GM23338 (cell line): ENCODE data around the gene CAMTA1. TPM values are rescaled to one million over a fixed set of nuclear protein-coding genes. Genes with fewer than 3 reads are reported as not detected.

Experiments used
- ATAC-seq: fragments of 200-7000 bp; cut with Tn5 transposase; 3 replicates; pipeline ENCODE4 v1.9.1; 2020
- DNase-seq: peaks from one replicate; pipeline ENCODE4 v3.0.0-alpha.2; 2015; ENCODE audit warnings: low spot score
- H2AFZ ChIP-seq: fragments of 200-600 bp; sonication (generic); 2 replicates; pipeline ENCODE4 v1.8.0; 2016; ENCODE audit warnings: antibody characterized with exemption, mild to moderate bottlenecking, moderate library complexity
- H3F3A ChIP-seq: fragments of 200-600 bp; sonication (generic); replicated peaks from 2 replicates; pipeline ENCODE4 v1.8.0; 2017; ENCODE audit warnings: antibody characterized with exemption, mixed run types, low read depth
- H3K27ac ChIP-seq: fragments of 200-600 bp; sonication (generic); 2 replicates; pipeline ENCODE4 v1.6.1; 2016; ENCODE audit warnings: low read depth
- H3K27me3 ChIP-seq: fragments of 200-600 bp; sonication (generic); 2 replicates; pipeline ENCODE4 v1.8.0; 2016; ENCODE audit warnings: mild to moderate bottlenecking, mixed run types, moderate library complexity; ENCODE audit not compliant: insufficient read depth
- H3K36me3 ChIP-seq: fragments of 200-600 bp; sonication (generic); 2 replicates; pipeline ENCODE4 v1.8.0; 2016; ENCODE audit warnings: mild to moderate bottlenecking; ENCODE audit not compliant: insufficient read depth
- H3K4me1 ChIP-seq: fragments of 200-600 bp; sonication (generic); 2 replicates; pipeline ENCODE4 v1.8.0; 2016; ENCODE audit warnings: mild to moderate bottlenecking, moderate library complexity; ENCODE audit not compliant: insufficient read depth
- H3K4me2 ChIP-seq: fragments of 200-600 bp; sonication (generic); 2 replicates; pipeline ENCODE4 v1.7.1; 2017; ENCODE audit warnings: mixed run types
- H3K4me3 ChIP-seq: fragments of 200-600 bp; sonication (generic); 2 replicates; pipeline ENCODE4 v1.6.1; 2016; ENCODE audit warnings: mixed run types
- H3K79me2 ChIP-seq: fragments of 200-600 bp; sonication (generic); replicated peaks from 2 replicates; pipeline ENCODE4 v1.8.0; 2017; ENCODE audit warnings: mild to moderate bottlenecking; ENCODE audit not compliant: insufficient read depth
- H3K9me2 ChIP-seq: fragments of 200-600 bp; sonication (generic); 2 replicates; pipeline ENCODE4 v1.8.0; 2017; ENCODE audit not compliant: insufficient read depth
- H4K20me1 ChIP-seq: fragments of 200-600 bp; sonication (generic); replicated peaks from 2 replicates; pipeline ENCODE4 v1.8.0; 2017; ENCODE audit warnings: mild to moderate bottlenecking; ENCODE audit not compliant: insufficient read depth
- H3K27ac Mint-ChIP-seq: 2 replicates; pipeline ENCODE4 v1.8.0; 2020; ENCODE audit warnings: inconsistent platforms, mild to moderate bottlenecking, moderate library complexity, mixed read lengths
- H3K27me3 Mint-ChIP-seq: 3 replicates; pipeline ENCODE4 v1.8.0; 2022; ENCODE audit warnings: low read depth, mild to moderate bottlenecking, moderate library complexity, mixed read lengths, inconsistent platforms; ENCODE audit not compliant: insufficient read depth, poor library complexity
- H3K36me3 Mint-ChIP-seq: 3 replicates; pipeline ENCODE4 v1.8.0; 2021; ENCODE audit warnings: low read depth, mild to moderate bottlenecking, inconsistent platforms, moderate library complexity, mixed read lengths
- H3K4me1 Mint-ChIP-seq: 3 replicates; pipeline ENCODE4 v1.8.0; 2020; ENCODE audit warnings: mild to moderate bottlenecking, inconsistent platforms, mixed read lengths
- H3K4me3 Mint-ChIP-seq: 3 replicates; pipeline ENCODE4 v1.8.0; 2021; ENCODE audit warnings: moderate library complexity, mild to moderate bottlenecking, inconsistent platforms, mixed read lengths
- H3K9me3 Mint-ChIP-seq: 3 replicates; pipeline ENCODE4 v1.8.0; 2020; ENCODE audit warnings: moderate library complexity, mild to moderate bottlenecking, inconsistent platforms, mixed read lengths
- CREB1 ChIP-seq: fragments of 250-450 bp; sonication (Bioruptor Pico); IDR thresholded peaks from 2 replicates; pipeline ENCODE4 v1.5.0; 2020; ENCODE audit warnings: low read depth, mild to moderate bottlenecking, moderate library complexity
- EZH2 ChIP-seq: fragments of 200-600 bp; sonication (generic); IDR thresholded peaks from one replicate; pipeline ENCODE4 v1.8.0; 2017; ENCODE audit warnings: antibody characterized with exemption, mild to moderate bottlenecking, low read depth; ENCODE audit not compliant: unreplicated experiment
- EZH2phosphoT487 ChIP-seq: fragments of 200-600 bp; sonication (generic); IDR thresholded peaks from one replicate; pipeline ENCODE4 v1.8.1; 2018; ENCODE audit warnings: antibody characterized with exemption; ENCODE audit not compliant: unreplicated experiment
- JUNB ChIP-seq: IDR thresholded peaks from one replicate; pipeline ENCODE4 v1.6.1; 2016; ENCODE audit warnings: antibody characterized with exemption; ENCODE audit not compliant: unreplicated experiment
- NANOG ChIP-seq: IDR thresholded peaks from 2 replicates; pipeline ENCODE4 v1.6.1; 2016; ENCODE audit warnings: antibody characterized with exemption, borderline replicate concordance
- POLR2AphosphoS5 ChIP-seq: IDR thresholded peaks from 2 replicates; pipeline ENCODE4 v1.6.1; 2016; ENCODE audit warnings: antibody characterized with exemption, low read depth
- STAT1 ChIP-seq: IDR thresholded peaks from one replicate; pipeline ENCODE4 v1.6.1; 2016; ENCODE audit warnings: antibody characterized with exemption; ENCODE audit not compliant: unreplicated experiment
- ZNF114 ChIP-seq: fragments of 250-450 bp; sonication (Bioruptor Pico); IDR thresholded peaks from 2 replicates; pipeline ENCODE4 v1.5.0; 2020; ENCODE audit warnings: mild to moderate bottlenecking, moderate library complexity
- ZNF331 ChIP-seq: fragments of 250-450 bp; sonication (Bioruptor Pico); IDR thresholded peaks from 2 replicates; pipeline ENCODE4 v1.5.0; 2020; ENCODE audit warnings: low read depth, mild to moderate bottlenecking, moderate library complexity
- polyA plus RNA-seq: library from polyadenylated mRNA; unstranded; fragments of >200 nt; fragmentation: Nextera tagmentation; extraction: Ambion mirVana; gene quantifications from 2 replicates; pipeline ENCODE4 v1.2.1, GENCODE V29; 2016
- total RNA-seq: library from RNA; depleted of rRNA; stranded (reverse); fragments of >200 nt; shearing (Covaris generic); gene quantifications from 2 replicates; pipeline ENCODE4 v1.2.3, GENCODE V29; 2014
- TF ChIP-seq, protein P1 (sequence below), 2 experiments: fragments of 200-600 bp in 1 of 2; sonication (generic) in 1 of 2; conservative IDR thresholded peaks; 2 replicates each; pipeline versions ENCODE4 v1.5.1 to v1.6.1; 2016 to 2017; ENCODE audit warnings: antibody characterized with exemption in 2 of 2, low read depth in 2 of 2, mild to moderate bottlenecking in 2 of 2, moderate library complexity in 1 of 2
- TF ChIP-seq, protein P2 (sequence below): IDR thresholded peaks from 2 replicates; pipeline ENCODE4 v1.6.1; 2016; ENCODE audit warnings: antibody characterized with exemption
- TF ChIP-seq, protein P3 (sequence below): fragments of 250-450 bp; sonication (Bioruptor Pico); IDR thresholded peaks from 2 replicates; pipeline ENCODE4 v1.5.0; 2020; ENCODE audit warnings: mild to moderate bottlenecking, moderate library complexity
- TF ChIP-seq, protein P4 (sequence below): IDR thresholded peaks from one replicate; pipeline ENCODE4 v1.6.1; 2018; ENCODE audit warnings: antibody characterized with exemption; ENCODE audit not compliant: unreplicated experiment

The CAMTA1 gene
- total and polyA plus RNA-seq, 2 experiments from 2014 or later = 115 to 519 TPM

DNA sequence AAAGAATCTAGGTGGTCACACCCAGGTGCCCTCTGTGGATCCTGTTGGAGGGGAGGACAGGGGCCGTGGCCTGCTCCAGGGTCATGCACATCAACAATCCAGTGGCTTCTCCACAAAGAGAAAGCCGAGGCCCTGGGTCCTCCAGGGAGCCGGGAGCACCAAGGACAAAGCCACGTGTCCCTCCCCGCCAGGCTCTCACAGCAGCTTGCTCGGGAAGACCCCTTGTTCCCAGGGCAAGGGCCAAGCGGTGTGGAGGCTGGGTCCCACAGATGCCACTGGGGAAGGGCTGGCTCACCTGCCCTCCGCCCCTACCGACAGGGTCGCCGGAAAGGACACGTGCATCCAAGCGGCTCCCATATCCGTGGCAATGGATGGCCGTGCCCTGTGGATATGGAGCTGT, 793.0 kb downstream of the CAMTA1 start:
- no peaks in the 10 kb centered on the region for H3K4me1 Mint-ChIP-seq
- H3K4me1 ChIP-seq = no peaks in the 10 kb centered on the region
- no peaks in the 10 kb centered on the region for H4K20me1 ChIP-seq
- no peaks in the 10 kb centered on the region for H3K27me3 ChIP-seq
- TF ChIP-seq, protein P1, sequence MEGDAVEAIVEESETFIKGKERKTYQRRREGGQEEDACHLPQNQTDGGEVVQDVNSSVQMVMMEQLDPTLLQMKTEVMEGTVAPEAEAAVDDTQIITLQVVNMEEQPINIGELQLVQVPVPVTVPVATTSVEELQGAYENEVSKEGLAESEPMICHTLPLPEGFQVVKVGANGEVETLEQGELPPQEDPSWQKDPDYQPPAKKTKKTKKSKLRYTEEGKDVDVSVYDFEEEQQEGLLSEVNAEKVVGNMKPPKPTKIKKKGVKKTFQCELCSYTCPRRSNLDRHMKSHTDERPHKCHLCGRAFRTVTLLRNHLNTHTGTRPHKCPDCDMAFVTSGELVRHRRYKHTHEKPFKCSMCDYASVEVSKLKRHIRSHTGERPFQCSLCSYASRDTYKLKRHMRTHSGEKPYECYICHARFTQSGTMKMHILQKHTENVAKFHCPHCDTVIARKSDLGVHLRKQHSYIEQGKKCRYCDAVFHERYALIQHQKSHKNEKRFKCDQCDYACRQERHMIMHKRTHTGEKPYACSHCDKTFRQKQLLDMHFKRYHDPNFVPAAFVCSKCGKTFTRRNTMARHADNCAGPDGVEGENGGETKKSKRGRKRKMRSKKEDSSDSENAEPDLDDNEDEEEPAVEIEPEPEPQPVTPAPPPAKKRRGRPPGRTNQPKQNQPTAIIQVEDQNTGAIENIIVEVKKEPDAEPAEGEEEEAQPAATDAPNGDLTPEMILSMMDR (conservative IDR thresholded peaks at IDR 0.05; ENCODE audit: low read depth in 2 of 2) = no peak
- no peak for TF ChIP-seq CREB1 (CRISPR knock-in tag)
- TF ChIP-seq EZH2phosphoT487 = no peak
- TF ChIP-seq STAT1 = no peak
- no peak for TF ChIP-seq POLR2AphosphoS5
- TF ChIP-seq, protein P2, sequence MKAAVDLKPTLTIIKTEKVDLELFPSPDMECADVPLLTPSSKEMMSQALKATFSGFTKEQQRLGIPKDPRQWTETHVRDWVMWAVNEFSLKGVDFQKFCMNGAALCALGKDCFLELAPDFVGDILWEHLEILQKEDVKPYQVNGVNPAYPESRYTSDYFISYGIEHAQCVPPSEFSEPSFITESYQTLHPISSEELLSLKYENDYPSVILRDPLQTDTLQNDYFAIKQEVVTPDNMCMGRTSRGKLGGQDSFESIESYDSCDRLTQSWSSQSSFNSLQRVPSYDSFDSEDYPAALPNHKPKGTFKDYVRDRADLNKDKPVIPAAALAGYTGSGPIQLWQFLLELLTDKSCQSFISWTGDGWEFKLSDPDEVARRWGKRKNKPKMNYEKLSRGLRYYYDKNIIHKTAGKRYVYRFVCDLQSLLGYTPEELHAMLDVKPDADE = no peak
- TF ChIP-seq, protein P3, sequence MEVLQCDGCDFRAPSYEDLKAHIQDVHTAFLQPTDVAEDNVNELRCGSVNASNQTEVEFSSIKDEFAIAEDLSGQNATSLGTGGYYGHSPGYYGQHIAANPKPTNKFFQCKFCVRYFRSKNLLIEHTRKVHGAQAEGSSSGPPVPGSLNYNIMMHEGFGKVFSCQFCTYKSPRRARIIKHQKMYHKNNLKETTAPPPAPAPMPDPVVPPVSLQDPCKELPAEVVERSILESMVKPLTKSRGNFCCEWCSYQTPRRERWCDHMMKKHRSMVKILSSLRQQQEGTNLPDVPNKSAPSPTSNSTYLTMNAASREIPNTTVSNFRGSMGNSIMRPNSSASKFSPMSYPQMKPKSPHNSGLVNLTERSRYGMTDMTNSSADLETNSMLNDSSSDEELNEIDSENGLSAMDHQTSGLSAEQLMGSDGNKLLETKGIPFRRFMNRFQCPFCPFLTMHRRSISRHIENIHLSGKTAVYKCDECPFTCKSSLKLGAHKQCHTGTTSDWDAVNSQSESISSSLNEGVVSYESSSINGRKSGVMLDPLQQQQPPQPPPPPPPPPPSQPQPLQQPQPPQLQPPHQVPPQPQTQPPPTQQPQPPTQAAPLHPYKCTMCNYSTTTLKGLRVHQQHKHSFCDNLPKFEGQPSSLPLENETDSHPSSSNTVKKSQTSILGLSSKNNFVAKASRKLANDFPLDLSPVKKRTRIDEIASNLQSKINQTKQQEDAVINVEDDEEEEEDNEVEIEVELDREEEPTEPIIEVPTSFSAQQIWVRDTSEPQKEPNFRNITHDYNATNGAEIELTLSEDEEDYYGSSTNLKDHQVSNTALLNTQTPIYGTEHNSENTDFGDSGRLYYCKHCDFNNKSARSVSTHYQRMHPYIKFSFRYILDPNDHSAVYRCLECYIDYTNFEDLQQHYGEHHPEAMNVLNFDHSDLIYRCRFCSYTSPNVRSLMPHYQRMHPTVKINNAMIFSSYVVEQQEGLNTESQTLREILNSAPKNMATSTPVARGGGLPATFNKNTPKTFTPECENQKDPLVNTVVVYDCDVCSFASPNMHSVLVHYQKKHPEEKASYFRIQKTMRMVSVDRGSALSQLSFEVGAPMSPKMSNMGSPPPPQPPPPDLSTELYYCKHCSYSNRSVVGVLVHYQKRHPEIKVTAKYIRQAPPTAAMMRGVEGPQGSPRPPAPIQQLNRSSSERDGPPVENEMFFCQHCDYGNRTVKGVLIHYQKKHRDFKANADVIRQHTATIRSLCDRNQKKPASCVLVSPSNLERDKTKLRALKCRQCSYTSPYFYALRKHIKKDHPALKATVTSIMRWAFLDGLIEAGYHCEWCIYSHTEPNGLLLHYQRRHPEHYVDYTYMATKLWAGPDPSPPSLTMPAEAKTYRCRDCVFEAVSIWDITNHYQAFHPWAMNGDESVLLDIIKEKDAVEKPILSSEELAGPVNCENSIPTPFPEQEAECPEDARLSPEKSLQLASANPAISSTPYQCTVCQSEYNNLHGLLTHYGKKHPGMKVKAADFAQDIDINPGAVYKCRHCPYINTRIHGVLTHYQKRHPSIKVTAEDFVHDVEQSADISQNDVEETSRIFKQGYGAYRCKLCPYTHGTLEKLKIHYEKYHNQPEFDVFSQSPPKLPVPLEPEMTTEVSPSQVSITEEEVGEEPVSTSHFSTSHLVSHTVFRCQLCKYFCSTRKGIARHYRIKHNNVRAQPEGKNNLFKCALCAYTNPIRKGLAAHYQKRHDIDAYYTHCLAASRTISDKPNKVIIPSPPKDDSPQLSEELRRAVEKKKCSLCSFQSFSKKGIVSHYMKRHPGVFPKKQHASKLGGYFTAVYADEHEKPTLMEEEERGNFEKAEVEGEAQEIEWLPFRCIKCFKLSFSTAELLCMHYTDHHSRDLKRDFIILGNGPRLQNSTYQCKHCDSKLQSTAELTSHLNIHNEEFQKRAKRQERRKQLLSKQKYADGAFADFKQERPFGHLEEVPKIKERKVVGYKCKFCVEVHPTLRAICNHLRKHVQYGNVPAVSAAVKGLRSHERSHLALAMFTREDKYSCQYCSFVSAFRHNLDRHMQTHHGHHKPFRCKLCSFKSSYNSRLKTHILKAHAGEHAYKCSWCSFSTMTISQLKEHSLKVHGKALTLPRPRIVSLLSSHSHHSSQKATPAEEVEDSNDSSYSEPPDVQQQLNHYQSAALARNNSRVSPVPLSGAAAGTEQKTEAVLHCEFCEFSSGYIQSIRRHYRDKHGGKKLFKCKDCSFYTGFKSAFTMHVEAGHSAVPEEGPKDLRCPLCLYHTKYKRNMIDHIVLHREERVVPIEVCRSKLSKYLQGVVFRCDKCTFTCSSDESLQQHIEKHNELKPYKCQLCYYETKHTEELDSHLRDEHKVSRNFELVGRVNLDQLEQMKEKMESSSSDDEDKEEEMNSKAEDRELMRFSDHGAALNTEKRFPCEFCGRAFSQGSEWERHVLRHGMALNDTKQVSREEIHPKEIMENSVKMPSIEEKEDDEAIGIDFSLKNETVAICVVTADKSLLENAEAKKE = no peak
- no peak for TF ChIP-seq JUNB
- no peak for TF ChIP-seq ZNF114
- no peak for TF ChIP-seq NANOG
- TF ChIP-seq ZNF331 = no peak
- TF ChIP-seq, protein P4, sequence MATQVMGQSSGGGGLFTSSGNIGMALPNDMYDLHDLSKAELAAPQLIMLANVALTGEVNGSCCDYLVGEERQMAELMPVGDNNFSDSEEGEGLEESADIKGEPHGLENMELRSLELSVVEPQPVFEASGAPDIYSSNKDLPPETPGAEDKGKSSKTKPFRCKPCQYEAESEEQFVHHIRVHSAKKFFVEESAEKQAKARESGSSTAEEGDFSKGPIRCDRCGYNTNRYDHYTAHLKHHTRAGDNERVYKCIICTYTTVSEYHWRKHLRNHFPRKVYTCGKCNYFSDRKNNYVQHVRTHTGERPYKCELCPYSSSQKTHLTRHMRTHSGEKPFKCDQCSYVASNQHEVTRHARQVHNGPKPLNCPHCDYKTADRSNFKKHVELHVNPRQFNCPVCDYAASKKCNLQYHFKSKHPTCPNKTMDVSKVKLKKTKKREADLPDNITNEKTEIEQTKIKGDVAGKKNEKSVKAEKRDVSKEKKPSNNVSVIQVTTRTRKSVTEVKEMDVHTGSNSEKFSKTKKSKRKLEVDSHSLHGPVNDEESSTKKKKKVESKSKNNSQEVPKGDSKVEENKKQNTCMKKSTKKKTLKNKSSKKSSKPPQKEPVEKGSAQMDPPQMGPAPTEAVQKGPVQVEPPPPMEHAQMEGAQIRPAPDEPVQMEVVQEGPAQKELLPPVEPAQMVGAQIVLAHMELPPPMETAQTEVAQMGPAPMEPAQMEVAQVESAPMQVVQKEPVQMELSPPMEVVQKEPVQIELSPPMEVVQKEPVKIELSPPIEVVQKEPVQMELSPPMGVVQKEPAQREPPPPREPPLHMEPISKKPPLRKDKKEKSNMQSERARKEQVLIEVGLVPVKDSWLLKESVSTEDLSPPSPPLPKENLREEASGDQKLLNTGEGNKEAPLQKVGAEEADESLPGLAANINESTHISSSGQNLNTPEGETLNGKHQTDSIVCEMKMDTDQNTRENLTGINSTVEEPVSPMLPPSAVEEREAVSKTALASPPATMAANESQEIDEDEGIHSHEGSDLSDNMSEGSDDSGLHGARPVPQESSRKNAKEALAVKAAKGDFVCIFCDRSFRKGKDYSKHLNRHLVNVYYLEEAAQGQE = no peak
- no peak for TF ChIP-seq EZH2
- H3K27ac ChIP-seq = no peak overlapping the region
- H3K27me3 Mint-ChIP-seq = peaks cover 10% of the 10 kb centered on the region
- no peaks in the 10 kb centered on the region for H3K79me2 ChIP-seq
- H3K36me3 ChIP-seq = no peaks in the 10 kb centered on the region
- DNase-seq = no peak
- H3K27ac Mint-ChIP-seq = no peak overlapping the region
- H3K9me3 Mint-ChIP-seq = no peaks in the 10 kb centered on the region
- no peaks in the 10 kb centered on the region for H3F3A ChIP-seq
- H3K36me3 Mint-ChIP-seq = no peaks in the 10 kb centered on the region
- H2AFZ ChIP-seq = no peak overlapping the region
- no peak for ATAC-seq
- no peaks in the 10 kb centered on the region for H3K9me2 ChIP-seq
- H3K4me3 ChIP-seq = no peak overlapping the region
- H3K4me2 ChIP-seq = no peak overlapping the region
- H3K4me3 Mint-ChIP-seq = no peak overlapping the region
